Measurements from ENCODE around the gene NEK11.

GRCh38 chr3:131386429-131387165 lies 359.9 kb downstream of the NEK11 start:
- TF ChIP-seq, protein P1, sequence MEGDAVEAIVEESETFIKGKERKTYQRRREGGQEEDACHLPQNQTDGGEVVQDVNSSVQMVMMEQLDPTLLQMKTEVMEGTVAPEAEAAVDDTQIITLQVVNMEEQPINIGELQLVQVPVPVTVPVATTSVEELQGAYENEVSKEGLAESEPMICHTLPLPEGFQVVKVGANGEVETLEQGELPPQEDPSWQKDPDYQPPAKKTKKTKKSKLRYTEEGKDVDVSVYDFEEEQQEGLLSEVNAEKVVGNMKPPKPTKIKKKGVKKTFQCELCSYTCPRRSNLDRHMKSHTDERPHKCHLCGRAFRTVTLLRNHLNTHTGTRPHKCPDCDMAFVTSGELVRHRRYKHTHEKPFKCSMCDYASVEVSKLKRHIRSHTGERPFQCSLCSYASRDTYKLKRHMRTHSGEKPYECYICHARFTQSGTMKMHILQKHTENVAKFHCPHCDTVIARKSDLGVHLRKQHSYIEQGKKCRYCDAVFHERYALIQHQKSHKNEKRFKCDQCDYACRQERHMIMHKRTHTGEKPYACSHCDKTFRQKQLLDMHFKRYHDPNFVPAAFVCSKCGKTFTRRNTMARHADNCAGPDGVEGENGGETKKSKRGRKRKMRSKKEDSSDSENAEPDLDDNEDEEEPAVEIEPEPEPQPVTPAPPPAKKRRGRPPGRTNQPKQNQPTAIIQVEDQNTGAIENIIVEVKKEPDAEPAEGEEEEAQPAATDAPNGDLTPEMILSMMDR (IDR thresholded peaks at IDR 0.05), result no peak
- TF ChIP-seq POLR2A (IDR thresholded peaks at IDR 0.05), result no peak

Measured in thyroid gland (tissue), 4 donors.